Endometrial microvascular endothelial cells (primary cell): ENCODE measurements around the gene COA4. TPM values are rescaled to one million over a fixed set of nuclear protein-coding genes. Genes with fewer than 3 reads are reported as not detected.
"Not testable (repeated sequence)": the region's sequence is repeated elsewhere in the genome, so short reads cannot be mapped to it uniquely, and the experiment has no call there.

Source experiments
- in situ Hi-C: cut with HindIII; loops from 2 replicates; pipeline ENCODE4 v1.10.0; 2017; ENCODE audit warnings: low sequenced_read_pairs, low pct_unique_long_range_greater_than_20kb; ENCODE audit errors: inconsistent ontology term
- total RNA-seq: library from RNA; depleted of rRNA; stranded (reverse); fragments of >200 nt; gene quantifications from one replicate; pipeline ENCODE4 v1.2.3, GENCODE V29; 2015; ENCODE audit errors: inconsistent ontology term

The COA4 gene
- total RNA-seq = 107 TPM

DNA sequence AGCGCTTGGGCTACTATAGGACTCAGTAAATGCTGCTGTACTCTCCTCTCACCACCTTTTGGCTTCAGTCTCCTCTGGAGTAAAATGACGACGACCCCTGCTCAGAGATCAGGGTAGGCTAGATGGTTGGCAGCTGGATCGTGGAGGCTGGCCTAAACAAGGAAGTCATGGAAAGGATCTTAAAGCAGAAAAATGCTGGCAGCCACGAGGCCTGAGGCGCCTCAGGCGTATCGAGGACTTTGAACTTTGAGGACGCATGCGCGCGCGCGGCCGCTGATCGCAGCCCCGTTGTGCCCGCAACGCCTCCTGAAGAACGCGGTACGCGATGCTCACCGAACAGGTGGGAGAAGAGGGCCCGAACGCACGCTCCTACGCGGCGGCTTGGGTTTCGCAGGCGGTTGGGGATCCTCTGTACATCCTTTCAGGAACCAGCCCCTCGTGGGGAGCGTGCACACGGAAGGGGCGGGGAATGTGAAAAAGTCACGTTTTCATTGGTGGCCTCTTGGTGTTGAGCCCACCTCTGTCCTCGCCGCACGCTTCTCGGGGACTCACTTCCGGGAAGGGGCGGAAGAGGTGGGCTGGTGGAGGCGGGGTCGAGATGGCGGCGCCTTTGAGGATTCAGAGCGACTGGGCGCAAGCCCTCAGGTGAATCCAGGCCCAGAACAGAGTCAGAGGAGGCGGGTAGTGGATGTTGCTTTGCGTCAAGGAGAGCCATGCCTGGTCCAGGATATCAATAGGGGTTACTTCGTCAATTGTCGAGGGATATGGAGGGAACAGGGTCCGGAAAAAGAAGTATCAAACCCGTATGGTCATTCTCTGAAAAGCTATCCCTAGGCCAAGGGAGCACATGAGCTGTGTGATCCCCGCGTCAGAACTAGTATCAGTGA, at the start of gene COA4, which contains the start of gene PAAF1:
Gene COA4, minus strand, starts transcription at position 423 of the 887 bp plus-strand sequence. CDS start 3,468 bp downstream, outside the sequence.
Gene PAAF1, plus strand, starts transcription at position 576 of the 887 bp plus-strand sequence. Its CDS starts 23 bp downstream, at position 599.
- in situ Hi-C loops = no loop called here

DNA sequence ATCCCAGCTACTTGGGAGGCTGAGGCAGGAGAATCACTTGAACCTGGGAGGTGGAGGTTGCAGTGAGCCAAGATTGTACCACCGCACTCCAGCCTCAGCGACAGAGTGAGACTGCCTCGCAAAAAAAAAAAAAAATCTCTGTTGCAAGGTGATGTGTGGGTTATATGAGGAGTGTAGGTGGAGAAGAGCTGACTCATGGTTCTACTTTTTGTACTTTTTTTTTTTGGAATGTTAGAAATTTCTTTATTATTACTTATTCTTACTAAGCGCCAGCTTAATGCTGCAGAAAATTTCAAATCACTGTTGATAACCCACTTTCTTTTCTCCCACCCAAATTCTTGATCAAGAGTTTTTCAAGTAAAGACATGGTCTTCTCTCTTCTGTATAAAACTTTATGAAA, 44.5 kb upstream of the COA4 start:
- in situ Hi-C loops = no loop called here

DNA sequence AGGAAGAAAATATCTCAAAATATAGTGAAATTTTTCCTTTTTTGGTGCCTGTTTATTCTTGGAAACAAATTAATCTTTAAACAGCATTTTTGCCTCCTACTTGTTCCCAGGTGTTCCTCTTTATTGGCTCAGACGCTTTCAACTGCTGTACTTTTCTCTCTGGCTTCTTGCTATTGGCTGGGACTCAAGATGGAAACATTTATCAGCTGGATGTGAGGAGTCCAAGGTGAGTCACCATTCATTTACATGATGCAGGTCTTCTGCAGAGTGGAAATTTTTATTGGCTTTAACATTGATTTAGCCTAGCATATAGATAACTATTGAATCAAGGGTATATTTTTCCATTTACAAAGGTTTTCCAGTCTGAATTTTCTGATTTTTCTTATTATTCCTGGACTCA, 39.8 kb upstream of the COA4 start:
- in situ Hi-C loops = no loop called here

DNA sequence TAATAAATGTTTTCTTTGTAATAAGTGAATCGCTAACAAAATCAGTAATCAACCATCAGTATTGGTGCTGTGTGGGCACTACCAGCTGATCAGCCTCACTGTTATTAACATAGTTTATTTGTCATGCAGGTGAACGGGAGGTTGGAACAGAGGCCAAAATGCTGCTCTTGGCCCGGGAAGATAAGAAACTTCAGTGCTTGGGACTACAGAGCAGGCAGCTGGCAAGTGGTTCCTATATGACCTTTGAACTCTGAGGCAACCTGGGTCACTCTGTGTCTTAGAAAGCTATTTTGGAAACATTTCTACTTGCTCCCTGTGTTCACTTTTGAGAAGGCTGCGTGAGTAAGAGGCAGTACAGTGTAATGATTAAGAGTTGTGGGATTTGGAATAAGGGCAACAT, 37.6 kb upstream of the COA4 start:
- in situ Hi-C loops = no loop called here

DNA sequence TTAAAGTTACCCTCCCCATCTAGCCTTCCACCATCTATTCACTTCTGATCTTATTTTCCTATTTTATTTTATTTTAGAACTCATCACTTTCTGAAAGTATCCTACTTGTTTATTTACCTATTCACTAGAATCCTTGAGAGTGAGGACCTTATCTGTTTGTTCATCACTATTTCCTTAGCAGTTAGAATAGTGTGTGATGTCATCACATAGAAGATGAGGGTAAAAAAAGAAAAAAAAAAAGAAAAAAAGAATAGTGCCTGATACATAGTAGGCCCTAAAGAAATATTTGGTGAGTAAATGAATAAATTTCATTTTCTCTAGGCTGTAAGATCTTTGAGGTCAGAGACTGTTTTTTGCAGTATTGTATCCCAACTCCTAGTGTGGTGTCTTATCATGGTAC, 36.8 kb upstream of the COA4 start:
- in situ Hi-C loops = no loop called here

DNA sequence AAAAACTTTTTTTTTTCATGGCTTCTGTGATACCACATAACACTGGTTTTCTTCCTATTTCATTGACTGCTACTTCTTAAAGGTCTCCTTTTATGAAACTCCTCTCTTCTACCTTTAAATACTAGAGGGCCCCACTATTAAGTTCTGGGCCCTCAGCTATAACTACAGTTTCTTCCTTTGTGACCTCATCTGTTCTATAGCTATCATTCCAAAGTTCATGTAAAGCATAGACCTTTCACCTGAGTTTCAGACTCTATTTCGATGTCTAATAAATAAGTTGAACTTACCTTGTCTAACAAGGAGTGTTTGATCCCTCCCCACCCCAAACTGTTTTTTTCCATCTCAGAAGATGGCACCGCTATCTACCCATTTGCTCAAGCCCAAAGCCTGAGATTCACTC, 35.4 kb upstream of the COA4 start:
- in situ Hi-C loops = no loop called here

DNA sequence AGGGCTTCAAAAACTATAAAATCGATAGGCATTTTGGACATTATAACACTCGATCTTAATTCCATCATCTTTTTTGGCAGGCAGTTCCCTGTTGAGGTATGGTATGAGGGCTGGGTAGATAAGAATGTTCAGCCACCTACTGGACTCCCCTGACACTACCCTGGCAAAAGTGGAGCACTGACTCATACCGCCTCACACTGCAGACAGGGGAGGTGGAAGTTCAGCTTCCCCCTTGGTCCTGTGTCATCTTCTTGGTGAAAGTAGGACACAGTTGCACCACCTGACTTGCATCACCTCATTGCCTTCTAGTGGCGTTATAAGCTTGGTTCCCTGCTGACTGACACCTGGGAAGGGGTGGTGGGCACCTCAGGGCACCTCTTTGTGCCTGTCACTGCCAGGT, 30.5 kb upstream of the COA4 start:
- in situ Hi-C loops = no loop called here

DNA sequence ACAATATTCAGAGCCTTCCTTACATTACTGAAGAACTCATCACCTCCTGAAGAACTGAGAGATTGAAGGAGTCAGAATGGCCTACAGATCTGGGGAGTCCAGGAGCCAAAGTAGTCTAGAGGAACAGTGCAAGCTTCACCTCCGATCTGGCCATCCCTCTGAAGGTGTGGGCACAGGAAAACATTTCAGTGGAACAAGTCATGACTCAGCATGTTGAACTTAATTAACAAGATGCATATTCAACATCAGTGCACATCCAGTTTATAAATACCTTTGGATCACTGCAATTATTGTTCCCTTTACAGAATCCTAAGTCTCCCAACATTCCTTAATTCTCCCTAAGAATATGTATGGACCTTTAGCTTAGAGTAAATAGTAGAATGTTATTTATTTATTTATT, 25.7 kb upstream of the COA4 start:
- in situ Hi-C loops = no loop called here

DNA sequence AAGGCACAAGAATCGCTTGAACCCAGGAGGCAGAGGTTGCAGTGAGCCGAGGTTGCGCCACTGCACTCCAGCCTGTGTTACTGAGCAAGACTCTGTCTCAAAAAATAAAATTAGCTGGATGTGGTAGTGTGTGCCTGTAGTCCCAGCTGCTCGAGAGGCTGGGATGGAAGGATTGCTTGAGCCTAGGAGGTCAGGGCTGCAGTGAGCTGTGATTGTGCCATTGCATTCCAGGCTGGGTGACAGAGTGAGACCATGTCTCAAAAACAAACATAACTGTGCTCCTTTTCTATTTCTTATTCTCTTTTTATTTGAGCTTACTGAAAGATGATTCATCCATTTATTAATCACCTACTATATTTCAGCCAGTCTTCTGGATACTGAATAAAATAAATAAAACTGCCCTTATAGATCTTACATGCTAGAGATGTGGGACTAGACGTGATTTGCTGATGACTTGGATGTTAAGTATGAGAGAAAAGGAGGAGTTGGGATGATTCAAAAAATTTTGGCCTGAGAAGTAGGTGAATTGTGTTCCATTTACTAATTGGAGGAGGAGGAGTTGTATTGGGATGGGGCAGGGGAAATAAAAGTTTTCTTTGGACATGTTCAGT, 18.2 kb upstream of the COA4 start:
- in situ Hi-C loops = no loop called here

DNA sequence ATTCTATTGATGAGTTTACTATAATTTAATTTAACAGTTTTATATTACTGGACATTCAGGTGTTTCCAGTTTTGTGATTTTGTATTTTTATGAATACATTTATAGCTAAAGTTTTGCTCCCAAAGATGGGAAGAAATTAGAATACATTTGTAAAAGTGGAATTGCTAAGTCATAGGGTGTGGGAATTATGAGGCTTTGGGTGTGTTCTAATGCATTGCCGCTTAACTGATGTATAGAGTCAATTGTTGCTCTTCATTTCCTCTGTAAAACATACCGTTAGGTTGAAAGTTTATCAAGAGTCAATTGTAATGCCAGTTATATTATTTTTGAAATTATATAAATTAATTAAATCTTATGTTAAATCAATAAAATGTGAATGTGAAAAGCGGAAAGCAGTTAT, 16.4 kb upstream of the COA4 start:
- in situ Hi-C loops = no loop called here

DNA sequence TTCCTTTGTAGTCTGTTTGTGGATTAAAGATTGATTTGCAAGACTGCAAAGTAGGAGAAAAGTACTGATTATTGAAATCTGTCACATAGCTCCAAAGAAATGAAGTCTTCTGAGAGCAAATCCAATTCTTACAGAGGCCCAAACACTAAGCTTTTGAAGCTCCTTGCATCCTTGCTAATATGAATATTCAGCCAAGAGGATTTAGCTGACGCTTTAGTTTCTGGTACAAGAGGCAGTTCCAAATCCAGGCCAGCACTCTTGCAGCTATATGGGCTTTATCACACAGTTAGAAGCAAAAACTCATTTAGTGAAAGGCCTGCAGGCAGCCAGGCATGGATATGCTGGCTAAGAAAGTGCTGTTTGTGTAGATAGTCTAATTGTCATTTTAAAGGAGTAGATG, 12.9 kb upstream of the COA4 start:
- in situ Hi-C loops = no loop called here

DNA sequence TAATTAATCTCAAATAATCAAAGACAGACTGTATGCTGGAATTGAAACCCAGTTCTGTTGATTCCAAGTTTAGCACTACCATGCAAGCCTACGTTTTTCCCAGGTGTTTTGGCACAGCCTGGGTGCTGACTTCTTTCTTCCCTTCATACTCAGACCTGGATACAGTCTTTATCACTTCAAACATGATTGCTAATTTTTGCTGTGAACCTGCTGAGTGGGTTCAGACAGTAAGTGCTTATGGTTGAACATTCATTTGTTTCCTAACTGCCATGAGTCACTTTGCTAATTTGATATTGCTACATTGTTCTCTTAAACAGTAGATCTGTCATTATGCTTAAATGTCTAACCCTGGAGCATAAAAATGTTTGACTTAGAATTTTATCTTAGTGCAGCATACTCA, 12.4 kb upstream of the COA4 start:
- in situ Hi-C loops = no loop called here

DNA sequence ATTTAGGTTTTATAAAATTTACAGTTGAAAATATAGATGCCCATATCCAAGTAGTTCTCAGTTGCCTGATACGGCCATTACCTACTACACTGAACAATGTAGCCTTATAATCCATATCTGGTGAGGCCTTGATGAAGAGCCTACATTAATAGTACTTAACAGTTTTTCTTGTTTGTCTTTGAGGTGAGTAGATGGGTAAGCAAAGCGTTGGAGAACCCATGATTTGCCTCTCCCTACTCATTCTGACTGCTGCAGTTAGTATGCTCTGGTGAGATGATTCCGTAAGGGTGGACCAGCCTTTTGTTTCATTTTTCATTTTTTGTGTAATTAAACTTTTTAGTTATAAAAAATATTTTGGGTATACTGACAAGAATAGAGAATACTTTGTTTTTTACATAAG, 11.6 kb upstream of the COA4 start:
- in situ Hi-C loops = no loop called here

DNA sequence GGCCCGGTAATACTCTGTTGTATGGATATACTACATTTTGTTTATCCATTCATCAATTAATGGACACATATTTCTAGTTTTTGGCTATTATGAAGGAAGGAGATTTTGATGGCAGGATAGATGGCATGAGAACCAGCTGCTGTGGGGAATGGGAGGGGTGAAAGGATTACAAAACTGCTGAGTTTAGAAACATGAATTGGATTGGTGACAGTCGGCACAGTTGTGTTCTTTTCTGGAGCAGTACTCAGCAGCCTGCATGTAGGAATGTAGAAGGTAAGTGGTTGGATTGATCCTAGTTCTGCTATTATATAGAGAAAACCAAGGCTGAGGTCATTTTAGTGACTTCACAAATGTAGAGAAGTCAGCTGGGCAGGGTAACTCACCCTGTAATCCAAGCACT, 7.2 kb upstream of the COA4 start:
- in situ Hi-C loops = no loop called here

DNA sequence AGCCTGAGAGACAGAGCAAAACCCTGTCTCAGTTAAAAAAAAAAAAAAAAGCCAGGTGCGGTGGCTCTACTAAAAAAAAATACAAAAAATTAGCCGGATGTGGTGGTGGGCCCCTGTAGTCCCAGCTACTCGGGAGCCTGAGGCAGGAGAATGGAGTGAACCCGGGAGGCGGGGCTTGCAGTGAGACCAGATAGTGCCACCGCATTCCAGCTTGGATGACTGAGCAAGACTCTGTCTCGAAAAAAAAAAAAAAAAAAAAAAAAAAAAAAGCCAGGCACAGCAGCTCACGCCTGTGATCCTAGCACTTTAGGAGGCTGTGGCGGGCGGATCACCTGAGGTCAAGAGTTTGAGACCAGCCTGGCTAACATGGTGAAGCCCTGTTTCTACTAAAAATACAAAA, 3.8 kb upstream of the COA4 start:
- in situ Hi-C loops = not testable (repeated sequence)

DNA sequence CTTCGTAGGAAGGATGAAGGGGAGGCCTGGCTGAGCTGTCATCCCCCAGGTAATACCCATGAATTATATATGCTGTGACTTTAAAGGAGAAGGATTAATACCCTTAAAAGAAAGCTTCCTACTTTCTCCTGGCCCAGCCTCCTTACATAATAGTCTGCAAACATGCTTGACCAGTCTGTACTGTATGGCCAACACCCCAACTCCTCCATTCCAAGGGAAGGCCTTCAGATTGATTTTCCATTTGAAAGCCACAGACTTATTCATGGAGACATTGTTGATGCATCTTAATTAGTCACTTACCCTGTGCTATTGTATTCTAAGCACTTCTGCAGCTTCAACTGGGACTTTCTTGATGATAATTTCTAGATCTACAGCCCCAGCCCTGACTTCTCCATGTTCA, 2.1 kb upstream of the COA4 start:
- in situ Hi-C loops = no loop called here

DNA sequence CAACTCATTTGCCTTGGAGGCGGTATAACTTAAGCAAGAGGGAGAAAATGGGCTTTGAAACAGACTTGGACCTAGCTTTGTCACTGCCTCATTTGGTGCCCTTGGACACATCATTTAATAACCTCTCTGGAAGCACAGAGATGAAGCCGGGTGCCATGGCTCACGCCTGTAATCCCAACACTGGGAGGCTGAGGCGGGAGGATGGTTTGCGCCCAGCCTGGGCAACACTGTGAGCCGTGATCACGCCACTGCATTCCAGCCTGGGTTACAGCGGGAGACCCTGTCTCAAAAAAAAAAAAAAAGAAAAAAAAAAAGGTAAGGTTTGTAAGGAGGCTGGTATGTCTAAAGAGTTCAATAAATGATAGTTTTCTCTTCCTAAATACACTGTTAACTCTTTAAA, 806 bp downstream of the COA4 start:
- in situ Hi-C loops = no loop called here

DNA sequence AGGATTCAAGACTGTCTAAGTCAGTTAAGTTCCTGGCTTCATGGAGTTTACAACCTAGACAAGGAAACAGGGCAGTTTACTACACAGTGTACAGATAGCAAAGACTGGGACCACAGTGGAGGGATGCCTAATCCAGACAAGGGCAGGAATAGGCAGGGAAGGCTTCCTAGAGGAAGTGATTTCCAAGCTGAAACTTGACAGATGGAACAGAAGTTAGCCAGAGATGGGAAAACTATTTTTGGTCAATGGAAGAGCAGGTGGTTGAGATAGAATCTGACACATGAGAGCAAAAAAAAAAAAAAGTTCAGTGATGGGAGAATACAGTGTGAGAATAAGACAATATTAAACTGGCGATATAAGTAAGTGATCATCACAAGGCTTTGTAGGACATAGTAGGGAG, 1.3 kb downstream of the COA4 start:
- in situ Hi-C loops = no loop called here

DNA sequence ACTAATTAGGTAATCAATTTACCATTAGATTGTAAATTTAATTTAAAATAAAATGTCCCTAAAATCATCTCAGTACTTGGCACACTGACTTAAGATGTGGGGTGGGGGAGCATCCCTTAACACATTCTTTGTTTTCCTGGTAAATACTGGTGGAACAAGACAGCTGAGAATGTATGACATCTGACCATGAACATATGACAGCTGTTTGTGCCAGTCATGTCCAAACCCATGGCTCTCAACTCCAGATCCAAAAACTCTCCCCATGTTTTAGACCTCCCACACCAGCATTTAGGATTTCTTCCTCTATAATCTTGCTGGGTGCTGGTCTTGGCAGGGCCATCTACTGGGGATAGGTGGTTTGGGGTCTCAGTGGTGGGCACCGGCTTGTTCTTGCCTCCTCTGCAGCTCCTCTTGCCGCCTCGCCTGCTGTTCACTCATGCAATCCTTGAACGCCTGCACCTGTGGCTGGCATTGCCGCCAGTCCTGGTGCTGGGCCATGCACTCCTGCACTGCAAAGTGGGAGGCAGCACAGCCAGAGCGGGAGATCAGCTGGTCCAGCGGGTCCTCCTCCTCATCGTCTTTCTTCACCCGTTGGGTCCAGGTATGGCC, 3.8 kb downstream of the COA4 start:
- in situ Hi-C loops = no loop called here

DNA sequence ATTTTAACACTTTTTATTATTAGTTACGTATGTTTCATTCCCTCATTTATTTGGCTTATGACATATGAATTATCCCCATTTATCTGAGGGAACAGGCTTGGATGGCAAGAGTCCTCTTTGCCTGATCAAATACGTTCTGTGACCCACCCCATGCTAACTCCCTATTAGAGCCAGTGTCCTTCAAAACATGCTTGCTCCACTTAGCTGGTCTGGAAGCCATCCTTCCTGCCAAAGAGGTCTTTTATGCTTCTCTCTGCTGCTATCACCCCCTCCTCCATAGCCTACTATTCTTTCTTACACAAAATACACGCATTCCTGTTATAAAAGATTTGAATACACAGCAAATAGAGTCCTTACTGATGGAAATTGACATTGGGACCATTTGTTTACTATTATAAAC, 6.4 kb downstream of the COA4 start:
- in situ Hi-C loops = no loop called here
